GM18498 (cell line): Measurements from ENCODE around the gene CCDC197.

Experiments
- ATAC-seq: cut with Tn5 transposase; IDR thresholded peaks from one replicate; pipeline ENCODE4 v1.9.1; 2021; ENCODE audit warnings: mild to moderate bottlenecking, moderate library complexity; ENCODE audit not compliant: unreplicated experiment

Gene CCDC197

GRCh38 chr14:94054936-94055335 lies 57.8 kb downstream of the CCDC197 start:
- no peak for ATAC-seq

GRCh38 chr14:94056579-94057308 lies 59.6 kb downstream of the CCDC197 start:
- ATAC-seq: peak; percentile 88

GRCh38 chr14:94058128-94058673 lies 61.1 kb downstream of the CCDC197 start:
- ATAC-seq: no peak
